ENCODE results near the gene FILIP1L. TPM values are rescaled to one million over a fixed set of nuclear protein-coding genes. Genes with fewer than 3 reads are reported as not detected.

The FILIP1L gene
- total RNA-seq, 1 experiment from 2014 or later = 0.07 TPM

DNA sequence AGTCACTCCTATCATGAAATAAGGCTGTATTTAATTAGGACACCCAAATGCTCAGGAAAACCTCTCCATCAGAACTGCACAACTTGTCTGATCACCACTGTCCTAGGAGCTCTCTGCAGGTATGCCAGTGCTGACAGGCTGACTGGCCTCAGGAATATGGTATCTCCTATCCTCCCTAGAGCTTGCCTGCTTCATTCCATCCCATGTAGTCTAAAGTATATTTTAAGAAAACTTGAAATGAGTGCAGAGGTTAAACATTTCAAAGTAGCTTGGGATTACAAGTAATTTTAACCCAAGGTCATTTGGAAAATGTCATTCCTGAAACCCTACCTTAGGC, 23.7 kb downstream of the FILIP1L start:
- H4K91ac ChIP-seq (ENCODE audit: insufficient read length, low read depth, low read length) = no peak overlapping the region
- no peaks in the 10 kb centered on the region for H3K9me3 ChIP-seq (ENCODE audit: control insufficient read depth, low read depth, low read length)

More for the DNA sequence above, 23.7 kb downstream of the FILIP1L start:
- no peaks in the 10 kb centered on the region for H4K20me1 ChIP-seq (ENCODE audit: control insufficient read depth, insufficient read depth, insufficient read length)
- H3K79me1 ChIP-seq (ENCODE audit: insufficient read depth, low read depth, low read length, poor library complexity, severe bottlenecking) = no peaks in the 10 kb centered on the region
- H3K4me1 ChIP-seq (ENCODE audit: insufficient read depth, low read length) = peaks cover 6% of the 10 kb centered on the region; the same call in 1 of the 2 replicates
- H3K18ac ChIP-seq (ENCODE audit: insufficient read length, low read depth, low read length) = no peak overlapping the region
- H2BK5ac ChIP-seq (ENCODE audit: insufficient read length, low read length) = no peak overlapping the region
- H2BK12ac ChIP-seq (ENCODE audit: insufficient read length, low read depth, low read length) = no peak overlapping the region
- H3K27ac Mint-ChIP-seq = peak overlapping the region in 1 of 3 experiments; percentile 62; a peak in 1 of 7 replicates
- H3K4me1 Mint-ChIP-seq = peaks cover 28 to 32% of the 10 kb centered on the region in 2 experiments
- no peak overlapping the region for H3K56ac ChIP-seq (ENCODE audit: insufficient read length, low read depth, low read length)
- no peak overlapping the region for H3K27ac ChIP-seq (ENCODE audit: insufficient read length, low read depth, low read length)
- H2BK15ac ChIP-seq (ENCODE audit: low read depth, low read length) = no peak overlapping the region
- H3K4me2 ChIP-seq (ENCODE audit: insufficient read depth, insufficient read length, low read length) = no peak overlapping the region
- no peak overlapping the region for H3K23ac ChIP-seq (ENCODE audit: insufficient read length, low read depth, low read length)
- H3K4ac ChIP-seq (ENCODE audit: low read depth, low read length) = no peak overlapping the region
- H3T11ph ChIP-seq (ENCODE audit: low read length) = no peak overlapping the region
- DNase-seq = no peak
- no peaks in the 10 kb centered on the region for H3K36me3 Mint-ChIP-seq (ENCODE audit: insufficient read depth in 1 of 3, low read depth in 3 of 3)
- H3K9me3 Mint-ChIP-seq = no peaks in the 10 kb centered on the region
- TF ChIP-seq, protein P1, sequence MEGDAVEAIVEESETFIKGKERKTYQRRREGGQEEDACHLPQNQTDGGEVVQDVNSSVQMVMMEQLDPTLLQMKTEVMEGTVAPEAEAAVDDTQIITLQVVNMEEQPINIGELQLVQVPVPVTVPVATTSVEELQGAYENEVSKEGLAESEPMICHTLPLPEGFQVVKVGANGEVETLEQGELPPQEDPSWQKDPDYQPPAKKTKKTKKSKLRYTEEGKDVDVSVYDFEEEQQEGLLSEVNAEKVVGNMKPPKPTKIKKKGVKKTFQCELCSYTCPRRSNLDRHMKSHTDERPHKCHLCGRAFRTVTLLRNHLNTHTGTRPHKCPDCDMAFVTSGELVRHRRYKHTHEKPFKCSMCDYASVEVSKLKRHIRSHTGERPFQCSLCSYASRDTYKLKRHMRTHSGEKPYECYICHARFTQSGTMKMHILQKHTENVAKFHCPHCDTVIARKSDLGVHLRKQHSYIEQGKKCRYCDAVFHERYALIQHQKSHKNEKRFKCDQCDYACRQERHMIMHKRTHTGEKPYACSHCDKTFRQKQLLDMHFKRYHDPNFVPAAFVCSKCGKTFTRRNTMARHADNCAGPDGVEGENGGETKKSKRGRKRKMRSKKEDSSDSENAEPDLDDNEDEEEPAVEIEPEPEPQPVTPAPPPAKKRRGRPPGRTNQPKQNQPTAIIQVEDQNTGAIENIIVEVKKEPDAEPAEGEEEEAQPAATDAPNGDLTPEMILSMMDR (conservative IDR thresholded peaks at IDR 0.05) = no peak
- no peak overlapping the region for H2AK5ac ChIP-seq (ENCODE audit: insufficient read length, low read length)
- no peaks in the 10 kb centered on the region for H3K23me2 ChIP-seq (ENCODE audit: insufficient read length, low read depth, low read length, poor library complexity, severe bottlenecking)
- no peak overlapping the region for H2BK120ac ChIP-seq (ENCODE audit: low read depth, low read length, poor library complexity, severe bottlenecking)
- no peak overlapping the region for H3K14ac ChIP-seq (ENCODE audit: insufficient read depth, low read length)
- no peaks in the 10 kb centered on the region for H3K27me3 ChIP-seq (ENCODE audit: insufficient read depth, low read length)
- H3K9ac ChIP-seq (ENCODE audit: extremely low read depth, insufficient read length, low read length) = no peak overlapping the region
- no peak overlapping the region for H4K8ac ChIP-seq (replicated peaks; ENCODE audit: insufficient read length, low read depth, low read length)
- H2BK20ac ChIP-seq (ENCODE audit: low read depth, low read length, poor library complexity, severe bottlenecking) = no peak overlapping the region
- no peak overlapping the region for H4K5ac ChIP-seq (ENCODE audit: insufficient read length, low read depth, low read length)
- no peak overlapping the region for H3K4me3 Mint-ChIP-seq
- H3K79me2 ChIP-seq (ENCODE audit: insufficient read depth, low read length) = no peaks in the 10 kb centered on the region
- H3K27me3 Mint-ChIP-seq (ENCODE audit: low read depth) = no peaks in the 10 kb centered on the region
- H2AFZ ChIP-seq (ENCODE audit: low read length) = no peak overlapping the region
